ENCODE data around the gene KLF14.

DNA sequence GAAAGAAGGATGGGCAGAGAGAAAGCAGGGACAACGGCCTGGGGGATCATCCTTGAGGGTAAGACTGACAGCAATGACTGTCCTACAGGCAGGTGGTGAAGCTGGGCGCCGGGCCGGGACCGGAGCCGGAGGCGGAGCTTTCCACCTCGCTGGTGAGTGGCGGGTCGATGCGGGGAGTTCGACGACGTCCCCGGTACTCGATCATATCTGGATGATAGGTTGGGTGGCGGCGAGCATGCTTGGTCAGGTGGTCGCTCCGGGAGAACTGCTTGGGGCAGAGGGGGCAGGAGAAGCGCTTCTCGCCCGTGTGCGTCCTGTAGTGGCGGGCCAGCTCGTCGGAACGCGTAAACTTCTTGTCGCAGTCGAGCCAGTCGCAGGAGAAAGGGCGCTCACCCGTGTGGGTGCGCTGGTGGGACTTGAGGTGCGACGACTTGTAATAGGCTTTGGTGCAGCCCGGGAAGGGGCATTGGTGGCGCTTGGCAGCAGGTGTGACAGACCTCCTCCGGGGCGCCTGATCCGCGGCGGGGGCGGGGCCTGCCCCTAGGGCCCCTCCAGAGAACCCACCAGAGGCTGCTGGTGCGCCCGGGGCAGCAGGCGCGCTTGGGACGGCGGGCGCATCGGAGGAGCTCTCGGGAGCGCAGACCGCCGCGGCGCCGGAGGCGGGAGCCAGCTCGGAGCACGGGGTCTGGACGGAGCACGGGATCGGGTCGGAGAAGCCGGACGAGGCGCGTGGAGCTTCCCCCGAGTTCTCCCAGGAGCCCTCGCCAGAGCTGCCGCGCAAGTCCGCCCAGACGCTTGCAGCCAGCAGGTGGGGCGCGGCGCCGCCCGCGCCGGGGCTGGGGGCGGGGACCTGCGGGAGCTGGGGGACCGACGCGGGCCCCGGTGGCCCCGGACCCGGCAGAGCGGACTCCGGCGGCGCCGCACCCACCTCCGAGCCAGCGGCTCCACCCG, 752 bp downstream of the KLF14 start:
- TF ChIP-seq, protein P1, sequence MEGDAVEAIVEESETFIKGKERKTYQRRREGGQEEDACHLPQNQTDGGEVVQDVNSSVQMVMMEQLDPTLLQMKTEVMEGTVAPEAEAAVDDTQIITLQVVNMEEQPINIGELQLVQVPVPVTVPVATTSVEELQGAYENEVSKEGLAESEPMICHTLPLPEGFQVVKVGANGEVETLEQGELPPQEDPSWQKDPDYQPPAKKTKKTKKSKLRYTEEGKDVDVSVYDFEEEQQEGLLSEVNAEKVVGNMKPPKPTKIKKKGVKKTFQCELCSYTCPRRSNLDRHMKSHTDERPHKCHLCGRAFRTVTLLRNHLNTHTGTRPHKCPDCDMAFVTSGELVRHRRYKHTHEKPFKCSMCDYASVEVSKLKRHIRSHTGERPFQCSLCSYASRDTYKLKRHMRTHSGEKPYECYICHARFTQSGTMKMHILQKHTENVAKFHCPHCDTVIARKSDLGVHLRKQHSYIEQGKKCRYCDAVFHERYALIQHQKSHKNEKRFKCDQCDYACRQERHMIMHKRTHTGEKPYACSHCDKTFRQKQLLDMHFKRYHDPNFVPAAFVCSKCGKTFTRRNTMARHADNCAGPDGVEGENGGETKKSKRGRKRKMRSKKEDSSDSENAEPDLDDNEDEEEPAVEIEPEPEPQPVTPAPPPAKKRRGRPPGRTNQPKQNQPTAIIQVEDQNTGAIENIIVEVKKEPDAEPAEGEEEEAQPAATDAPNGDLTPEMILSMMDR (IDR thresholded peaks at IDR 0.05) = no peak
- TF ChIP-seq JUN (CRISPR knock-in tag; IDR thresholded peaks at IDR 0.05) (0 out of 2 replicates have a peak, but pooled peaks have one; percentile 12), ESRRA (CRISPR knock-in tag; IDR thresholded peaks at IDR 0.05; ENCODE audit: borderline replicate concordance) (0 out of 2 replicates have a peak, but pooled peaks have one; percentile 45), CREB1 (CRISPR knock-in tag; IDR thresholded peaks at IDR 0.05) (peak; percentile 76; the same call in 1 of the 2 replicates), NFYB (CRISPR knock-in tag; conservative IDR thresholded peaks at IDR 0.05; ENCODE audit: low read depth) (no peak; the same call in 1 of the 2 replicates), RORB (CRISPR knock-in tag; IDR thresholded peaks at IDR 0.05) (no peak), TP53 (CRISPR knock-in tag; IDR thresholded peaks at IDR 0.05) (peak; percentile 88), ATF1 (CRISPR knock-in tag; IDR thresholded peaks at IDR 0.05) (no peak)
- TF ChIP-seq, protein P2, sequence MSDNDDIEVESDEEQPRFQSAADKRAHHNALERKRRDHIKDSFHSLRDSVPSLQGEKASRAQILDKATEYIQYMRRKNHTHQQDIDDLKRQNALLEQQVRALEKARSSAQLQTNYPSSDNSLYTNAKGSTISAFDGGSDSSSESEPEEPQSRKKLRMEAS (CRISPR knock-in tag; IDR thresholded peaks at IDR 0.05) = peak; percentile 84
- TF ChIP-seq, protein P3, sequence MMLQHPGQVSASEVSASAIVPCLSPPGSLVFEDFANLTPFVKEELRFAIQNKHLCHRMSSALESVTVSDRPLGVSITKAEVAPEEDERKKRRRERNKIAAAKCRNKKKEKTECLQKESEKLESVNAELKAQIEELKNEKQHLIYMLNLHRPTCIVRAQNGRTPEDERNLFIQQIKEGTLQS (CRISPR knock-in tag; conservative IDR thresholded peaks at IDR 0.05) = no peak
- TF ChIP-seq, protein P4, sequence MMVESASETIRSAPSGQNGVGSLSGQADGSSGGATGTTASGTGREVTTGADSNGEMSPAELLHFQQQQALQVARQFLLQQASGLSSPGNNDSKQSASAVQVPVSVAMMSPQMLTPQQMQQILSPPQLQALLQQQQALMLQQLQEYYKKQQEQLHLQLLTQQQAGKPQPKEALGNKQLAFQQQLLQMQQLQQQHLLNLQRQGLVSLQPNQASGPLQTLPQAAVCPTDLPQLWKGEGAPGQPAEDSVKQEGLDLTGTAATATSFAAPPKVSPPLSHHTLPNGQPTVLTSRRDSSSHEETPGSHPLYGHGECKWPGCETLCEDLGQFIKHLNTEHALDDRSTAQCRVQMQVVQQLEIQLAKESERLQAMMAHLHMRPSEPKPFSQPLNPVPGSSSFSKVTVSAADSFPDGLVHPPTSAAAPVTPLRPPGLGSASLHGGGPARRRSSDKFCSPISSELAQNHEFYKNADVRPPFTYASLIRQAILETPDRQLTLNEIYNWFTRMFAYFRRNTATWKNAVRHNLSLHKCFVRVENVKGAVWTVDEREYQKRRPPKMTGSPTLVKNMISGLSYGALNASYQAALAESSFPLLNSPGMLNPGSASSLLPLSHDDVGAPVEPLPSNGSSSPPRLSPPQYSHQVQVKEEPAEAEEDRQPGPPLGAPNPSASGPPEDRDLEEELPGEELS (CRISPR knock-in tag; IDR thresholded peaks at IDR 0.05) = peak; percentile 2; the same call in 1 of the 2 replicates
